HepG2 (cell line): ENCODE results near the gene LIME1. TPM values are rescaled to one million over a fixed set of nuclear protein-coding genes. Genes with fewer than 3 reads are reported as not detected.

ENCODE experiments used
- ATF7-NPFF ChIP-seq: sonication (generic); formaldehyde crosslinking; IDR thresholded peaks from 2 replicates; pipeline ENCODE4 v1.8.1; 2023; ENCODE audit warnings: mild to moderate bottlenecking, low read depth, missing genetic modification reagents, moderate library complexity
- CCDC6 ChIP-seq: sonication (generic); formaldehyde crosslinking; IDR thresholded peaks from 2 replicates; pipeline ENCODE4 v1.8.1; 2022; ENCODE audit warnings: mild to moderate bottlenecking, missing genetic modification reagents, moderate library complexity
- CEBPG ChIP-seq: IDR thresholded peaks from 2 replicates; pipeline ENCODE4 v1.6.1; 2016
- GTF3A ChIP-seq: sonication (generic); formaldehyde crosslinking; conservative IDR thresholded peaks from 2 replicates; pipeline ENCODE4 v1.4.0; 2020; ENCODE audit warnings: mild to moderate bottlenecking, missing genetic modification reagents
- HMG20A ChIP-seq: IDR thresholded peaks from 2 replicates; pipeline ENCODE4 v1.6.1; 2016; ENCODE audit warnings: borderline replicate concordance
- KDM1A ChIP-seq: IDR thresholded peaks from 2 replicates; pipeline ENCODE4 v1.6.1; 2016; ENCODE audit warnings: missing compliant biosample characterization
- KLF16 ChIP-seq, 2 experiments: sonication (generic) in 1 of 2; formaldehyde crosslinking in 1 of 2; IDR thresholded peaks; 2 replicates each; pipeline versions ENCODE4 v1.6.1 to v1.8.0; 2016 to 2023; ENCODE audit warnings: missing genetic modification reagents in 2 of 2, missing compliant biosample characterization in 1 of 2
- KMT2A ChIP-seq: sonication (generic); formaldehyde crosslinking; IDR thresholded peaks from 2 replicates; pipeline ENCODE4 v1.4.0; 2020; ENCODE audit warnings: missing genetic modification reagents
- MEF2D ChIP-seq: sonication (generic); formaldehyde crosslinking; IDR thresholded peaks from 2 replicates; pipeline ENCODE4 v1.5.1; 2020; ENCODE audit warnings: mild to moderate bottlenecking, missing genetic modification reagents
- MIER3 ChIP-seq: IDR thresholded peaks from 2 replicates; pipeline ENCODE4 v1.6.1; 2016; ENCODE audit warnings: missing compliant biosample characterization, borderline replicate concordance
- NBN ChIP-seq: fragments of 450-650 bp; conservative IDR thresholded peaks from 2 replicates; pipeline ENCODE4 v1.6.1; 2017
- NFIB ChIP-seq: sonication (generic); formaldehyde crosslinking; IDR thresholded peaks from 2 replicates; pipeline ENCODE4 v1.9.0; 2021; ENCODE audit warnings: missing genetic modification reagents, mild to moderate bottlenecking, borderline replicate concordance
- POLR2A ChIP-seq, 2 experiments: IDR thresholded peaks; 2 replicates each; pipeline ENCODE4 v1.6.1; 2011; ENCODE audit warnings: low read depth in 2 of 2, low read length in 2 of 2, mild to moderate bottlenecking in 1 of 2, moderate library complexity in 1 of 2; ENCODE audit not compliant: insufficient read depth in 1 of 2
- RBM39 ChIP-seq: fragments of 200-400 bp; formaldehyde crosslinking; IDR thresholded peaks from one replicate; pipeline ENCODE4 v1.6.1; 2018; ENCODE audit warnings: antibody characterized with exemption, mild to moderate bottlenecking, low read depth, low read length; ENCODE audit not compliant: poor library complexity, severe bottlenecking
- TRIM24 ChIP-seq: sonication (generic); formaldehyde crosslinking; IDR thresholded peaks from 2 replicates; pipeline ENCODE4 v1.8.0; 2022; ENCODE audit warnings: mild to moderate bottlenecking, missing genetic modification reagents
- YEATS2 ChIP-seq: sonication (generic); formaldehyde crosslinking; IDR thresholded peaks from 2 replicates; pipeline ENCODE4 v1.4.0; 2020; ENCODE audit warnings: missing genetic modification reagents, borderline replicate concordance
- ZFP37 ChIP-seq: sonication (generic); formaldehyde crosslinking; IDR thresholded peaks from 2 replicates; pipeline ENCODE4 v1.4.0; 2020; ENCODE audit warnings: missing genetic modification reagents, borderline replicate concordance
- ZFP41 ChIP-seq: sonication (generic); formaldehyde crosslinking; IDR thresholded peaks from 2 replicates; pipeline ENCODE4 v1.4.0; 2020; ENCODE audit warnings: mild to moderate bottlenecking, missing genetic modification reagents, borderline replicate concordance
- ZFP82 ChIP-seq: sonication (generic); formaldehyde crosslinking; IDR thresholded peaks from 2 replicates; pipeline ENCODE4 v1.5.1; 2020; ENCODE audit warnings: mild to moderate bottlenecking, missing genetic modification reagents, borderline replicate concordance
- ZKSCAN5 ChIP-seq: sonication (generic); formaldehyde crosslinking; IDR thresholded peaks from 2 replicates; pipeline ENCODE4 v1.5.1; 2020; ENCODE audit warnings: mild to moderate bottlenecking, missing genetic modification reagents
- ZNF329 ChIP-seq: sonication (generic); formaldehyde crosslinking; IDR thresholded peaks from 2 replicates; pipeline ENCODE4 v1.9.0; 2021; ENCODE audit warnings: low read depth, mild to moderate bottlenecking, missing genetic modification reagents
- polyA plus RNA-seq, 8 experiments: library from polyadenylated mRNA; depleted of rRNA in 3 of 8; stranded (reverse) in 7 of 8; unstranded in 1 of 8; fragments of >200 nt; fragmentation: Illumina TruSeq in 4 of 8; extraction: Trizol in 4 of 8; gene quantifications; 2 replicates each; pipeline versions ENCODE4 v1.2.1 to v1.2.3, GENCODE V29; 2011 to 2016; ENCODE audit warnings: low read depth in 4 of 8, missing spikeins in 1 of 8, mixed read lengths in 1 of 8; ENCODE audit not compliant: insufficient read depth in 1 of 8
- total RNA-seq, 5 experiments: library from RNA; depleted of rRNA; stranded (reverse); fragments of >200 nt; fragmentation: Illumina TruSeq; extraction: Trizol; gene quantifications; 2 replicates each; pipeline ENCODE4 v1.2.3, GENCODE V29; 2016; ENCODE audit warnings: low read depth in 1 of 5
- TF ChIP-seq, protein P1 (sequence below): sonication (generic); formaldehyde crosslinking; IDR thresholded peaks from 2 replicates; pipeline ENCODE4 v1.8.0; 2022; ENCODE audit warnings: missing genetic modification reagents, mild to moderate bottlenecking, borderline replicate concordance
- TF ChIP-seq, protein P2 (sequence below): sonication (generic); formaldehyde crosslinking; IDR thresholded peaks from 2 replicates; pipeline ENCODE4 v1.5.1; 2020; ENCODE audit warnings: missing genetic modification reagents, mild to moderate bottlenecking, borderline replicate concordance
- TF ChIP-seq, protein P3 (sequence below): sonication (generic); formaldehyde crosslinking; IDR thresholded peaks from 2 replicates; pipeline ENCODE4 v1.8.1; 2022; ENCODE audit warnings: mild to moderate bottlenecking, missing genetic modification reagents
- TF ChIP-seq, protein P4 (sequence below): sonication (generic); formaldehyde crosslinking; IDR thresholded peaks from 2 replicates; pipeline ENCODE4 v1.5.0; 2020; ENCODE audit warnings: mild to moderate bottlenecking, missing genetic modification reagents

LIME1 gene
- total and polyA plus RNA-seq, 2 of the 13 experiments (the other 11 are each of a cell fraction or from before 2014, with no cell fraction given) = 13.0 to 61.5 TPM

DNA sequence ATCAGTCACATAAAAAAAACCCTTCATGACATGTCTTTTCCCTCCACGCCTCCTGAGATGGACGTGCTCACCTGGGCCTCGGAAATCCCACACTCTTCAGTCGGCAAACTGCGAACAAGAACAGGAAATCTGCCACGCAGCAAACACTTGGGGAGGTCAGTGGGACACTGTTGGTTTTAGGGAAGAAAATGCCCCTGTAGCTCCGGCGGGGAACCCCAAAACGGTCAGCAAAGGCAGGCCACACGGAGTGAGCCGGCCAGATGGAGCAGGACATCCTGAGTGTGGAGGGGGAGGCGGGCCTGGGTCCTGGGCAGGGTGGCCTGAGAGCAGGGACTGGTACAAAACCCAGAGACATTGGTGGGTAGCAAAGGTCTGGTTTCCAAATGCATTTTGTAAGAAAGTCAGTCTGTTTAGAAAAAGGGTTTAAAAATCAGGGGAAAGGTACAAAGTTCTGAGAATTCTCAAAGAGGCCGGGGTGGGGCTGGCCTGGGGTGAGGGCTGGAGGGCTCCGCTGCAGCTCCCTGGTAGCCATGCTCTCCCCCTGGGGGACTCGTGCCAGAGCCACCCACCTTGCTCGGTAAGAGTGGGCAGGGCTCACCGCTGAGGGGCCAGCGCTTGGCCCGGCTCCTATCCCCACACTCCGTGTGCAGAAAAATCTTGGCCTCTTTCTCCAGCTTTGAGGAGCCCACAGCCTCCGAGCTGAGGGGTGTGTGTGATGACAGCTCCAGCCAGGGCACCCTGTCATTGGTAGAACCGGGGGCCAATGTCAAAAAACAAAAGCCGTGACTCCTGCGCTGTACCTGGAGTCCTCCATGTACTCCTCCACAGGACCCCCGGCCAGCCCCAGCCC, 8.3 kb downstream of the LIME1 start (continued):
- TF ChIP-seq, protein P1, sequence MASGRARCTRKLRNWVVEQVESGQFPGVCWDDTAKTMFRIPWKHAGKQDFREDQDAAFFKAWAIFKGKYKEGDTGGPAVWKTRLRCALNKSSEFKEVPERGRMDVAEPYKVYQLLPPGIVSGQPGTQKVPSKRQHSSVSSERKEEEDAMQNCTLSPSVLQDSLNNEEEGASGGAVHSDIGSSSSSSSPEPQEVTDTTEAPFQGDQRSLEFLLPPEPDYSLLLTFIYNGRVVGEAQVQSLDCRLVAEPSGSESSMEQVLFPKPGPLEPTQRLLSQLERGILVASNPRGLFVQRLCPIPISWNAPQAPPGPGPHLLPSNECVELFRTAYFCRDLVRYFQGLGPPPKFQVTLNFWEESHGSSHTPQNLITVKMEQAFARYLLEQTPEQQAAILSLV = no peak; the same call in 1 of the 2 replicates
- no peak for TF ChIP-seq YEATS2 (CRISPR knock-in tag)
- TF ChIP-seq GTF3A (CRISPR knock-in tag) = peak; percentile 57; the same call in 1 of the 2 replicates
- TF ChIP-seq POLR2A (IDR thresholded peaks at IDR 0.05; ENCODE audit: insufficient read depth in 1 of 2, low read depth in 2 of 2, low read length in 2 of 2) = peak in 1 of 2 experiments; percentile 23; a peak in 1 of 4 replicates
- TF ChIP-seq, protein P2, sequence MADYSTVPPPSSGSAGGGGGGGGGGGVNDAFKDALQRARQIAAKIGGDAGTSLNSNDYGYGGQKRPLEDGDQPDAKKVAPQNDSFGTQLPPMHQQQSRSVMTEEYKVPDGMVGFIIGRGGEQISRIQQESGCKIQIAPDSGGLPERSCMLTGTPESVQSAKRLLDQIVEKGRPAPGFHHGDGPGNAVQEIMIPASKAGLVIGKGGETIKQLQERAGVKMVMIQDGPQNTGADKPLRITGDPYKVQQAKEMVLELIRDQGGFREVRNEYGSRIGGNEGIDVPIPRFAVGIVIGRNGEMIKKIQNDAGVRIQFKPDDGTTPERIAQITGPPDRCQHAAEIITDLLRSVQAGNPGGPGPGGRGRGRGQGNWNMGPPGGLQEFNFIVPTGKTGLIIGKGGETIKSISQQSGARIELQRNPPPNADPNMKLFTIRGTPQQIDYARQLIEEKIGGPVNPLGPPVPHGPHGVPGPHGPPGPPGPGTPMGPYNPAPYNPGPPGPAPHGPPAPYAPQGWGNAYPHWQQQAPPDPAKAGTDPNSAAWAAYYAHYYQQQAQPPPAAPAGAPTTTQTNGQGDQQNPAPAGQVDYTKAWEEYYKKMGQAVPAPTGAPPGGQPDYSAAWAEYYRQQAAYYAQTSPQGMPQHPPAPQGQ (CRISPR knock-in tag) = no peak
- no peak for TF ChIP-seq TRIM24 (CRISPR knock-in tag)
- TF ChIP-seq HMG20A (CRISPR knock-in tag) = no peak
- TF ChIP-seq CCDC6 (CRISPR knock-in tag) = no peak
- TF ChIP-seq NBN = no peak
- no peak for TF ChIP-seq ZFP37 (CRISPR knock-in tag)
- 0 out of 2 replicates have a peak, but pooled peaks have one; percentile 40 for TF ChIP-seq ATF7-NPFF (CRISPR knock-in tag)
- TF ChIP-seq MEF2D = no peak
- TF ChIP-seq NFIB = no peak
- TF ChIP-seq KMT2A (CRISPR knock-in tag) = peak; percentile 40; the same call in 1 of the 2 replicates
- TF ChIP-seq KLF16 (CRISPR knock-in tag; IDR thresholded peaks at IDR 0.05) = no peak
- TF ChIP-seq ZFP82 = no peak
- TF ChIP-seq, protein P3, sequence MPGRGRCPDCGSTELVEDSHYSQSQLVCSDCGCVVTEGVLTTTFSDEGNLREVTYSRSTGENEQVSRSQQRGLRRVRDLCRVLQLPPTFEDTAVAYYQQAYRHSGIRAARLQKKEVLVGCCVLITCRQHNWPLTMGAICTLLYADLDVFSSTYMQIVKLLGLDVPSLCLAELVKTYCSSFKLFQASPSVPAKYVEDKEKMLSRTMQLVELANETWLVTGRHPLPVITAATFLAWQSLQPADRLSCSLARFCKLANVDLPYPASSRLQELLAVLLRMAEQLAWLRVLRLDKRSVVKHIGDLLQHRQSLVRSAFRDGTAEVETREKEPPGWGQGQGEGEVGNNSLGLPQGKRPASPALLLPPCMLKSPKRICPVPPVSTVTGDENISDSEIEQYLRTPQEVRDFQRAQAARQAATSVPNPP (CRISPR knock-in tag) = no peak
- no peak for TF ChIP-seq KDM1A (CRISPR knock-in tag)
- TF ChIP-seq MIER3 = no peak
- no peak for TF ChIP-seq ZFP41 (CRISPR knock-in tag)
- 0 out of 2 replicates have a peak, but pooled peaks have one; percentile 43 for TF ChIP-seq ZKSCAN5
- TF ChIP-seq CEBPG (CRISPR knock-in tag) = no peak
- TF ChIP-seq ZNF329 (CRISPR knock-in tag) = no peak
- peak; percentile 59 for TF ChIP-seq RBM39
- TF ChIP-seq, protein P4, sequence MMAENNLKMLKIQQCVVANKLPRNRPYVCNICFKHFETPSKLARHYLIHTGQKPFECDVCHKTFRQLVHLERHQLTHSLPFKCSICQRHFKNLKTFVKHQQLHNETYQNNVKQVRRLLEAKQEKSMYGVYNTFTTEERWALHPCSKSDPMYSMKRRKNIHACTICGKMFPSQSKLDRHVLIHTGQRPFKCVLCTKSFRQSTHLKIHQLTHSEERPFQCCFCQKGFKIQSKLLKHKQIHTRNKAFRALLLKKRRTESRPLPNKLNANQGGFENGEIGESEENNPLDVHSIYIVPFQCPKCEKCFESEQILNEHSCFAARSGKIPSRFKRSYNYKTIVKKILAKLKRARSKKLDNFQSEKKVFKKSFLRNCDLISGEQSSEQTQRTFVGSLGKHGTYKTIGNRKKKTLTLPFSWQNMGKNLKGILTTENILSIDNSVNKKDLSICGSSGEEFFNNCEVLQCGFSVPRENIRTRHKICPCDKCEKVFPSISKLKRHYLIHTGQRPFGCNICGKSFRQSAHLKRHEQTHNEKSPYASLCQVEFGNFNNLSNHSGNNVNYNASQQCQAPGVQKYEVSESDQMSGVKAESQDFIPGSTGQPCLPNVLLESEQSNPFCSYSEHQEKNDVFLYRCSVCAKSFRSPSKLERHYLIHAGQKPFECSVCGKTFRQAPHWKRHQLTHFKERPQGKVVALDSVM (CRISPR knock-in tag) = no peak
